SU-DHL-6 (cell line): ENCODE data around the gene RPTOR.

Source experiments
- H2AFZ ChIP-seq: fragments of 200-600 bp; sonication (generic); 2 replicates; pipeline ENCODE4 v1.6.1; 2014; ENCODE audit warnings: low read depth, mild to moderate bottlenecking, moderate library complexity, mixed read lengths, antibody characterized with exemption, low read length; ENCODE audit not compliant: severe bottlenecking
- H3F3A ChIP-seq: fragments of 200-600 bp; shearing (Covaris generic); 2 replicates; pipeline ENCODE4 v1.6.0; 2016; ENCODE audit warnings: antibody characterized with exemption, mild to moderate bottlenecking; ENCODE audit not compliant: insufficient read depth
- H3K27ac ChIP-seq: fragments of 200-600 bp; sonication (generic); 2 replicates; pipeline ENCODE4 v1.5.1; 2016; ENCODE audit warnings: low read depth, mild to moderate bottlenecking, low read length, moderate library complexity, mixed read lengths
- H3K27me3 ChIP-seq: fragments of 200-600 bp; sonication (generic), shearing (Covaris generic); 2 replicates; pipeline ENCODE4 v1.6.0; 2014; ENCODE audit warnings: mild to moderate bottlenecking, low read length
- H3K36me3 ChIP-seq: fragments of 200-600 bp; sonication (generic); 2 replicates; pipeline ENCODE4 v1.6.1; 2014; ENCODE audit warnings: mild to moderate bottlenecking, low read length, mixed read lengths
- H3K4me2 ChIP-seq: fragments of 300-600, 200-600 bp; shearing (Covaris generic), sonication (generic); 2 replicates; pipeline ENCODE4 v1.6.0; 2014; ENCODE audit warnings: low read length, low read depth, mild to moderate bottlenecking; ENCODE audit not compliant: poor library complexity, severe bottlenecking
- H3K4me3 ChIP-seq: fragments of 200-600 bp; sonication (generic); 2 replicates; pipeline ENCODE4 v1.5.1; 2014; ENCODE audit warnings: antibody characterized with exemption, low read length, mild to moderate bottlenecking, mixed read lengths; ENCODE audit not compliant: insufficient read depth, poor library complexity, severe bottlenecking
- H3K79me2 ChIP-seq: fragments of 200-600 bp; sonication (generic); 2 replicates; pipeline ENCODE4 v1.6.1; 2014; ENCODE audit warnings: mild to moderate bottlenecking, low read length, moderate library complexity; ENCODE audit not compliant: insufficient read depth
- H3K9ac ChIP-seq: fragments of 200-600 bp; sonication (generic); 2 replicates; pipeline ENCODE4 v1.7.0; 2014; ENCODE audit warnings: mild to moderate bottlenecking, low read length
- H3K9me2 ChIP-seq: fragments of 200-600 bp; sonication (generic); replicated peaks from 2 replicates; pipeline ENCODE4 v1.6.1; 2014; ENCODE audit warnings: low read length; ENCODE audit not compliant: insufficient read depth
- H3K9me3 ChIP-seq: fragments of 200-600 bp; sonication (generic); 2 replicates; pipeline ENCODE4 v1.6.1; 2014; ENCODE audit warnings: low read length, mixed read lengths; ENCODE audit not compliant: insufficient read depth
- H4K20me1 ChIP-seq: fragments of 200-600 bp; sonication (generic); 2 replicates; pipeline ENCODE4 v1.6.1; 2014; ENCODE audit warnings: low read depth, mild to moderate bottlenecking, antibody characterized with exemption, low read length, moderate library complexity, mixed read lengths
- EZH2phosphoT487 ChIP-seq: fragments of 200-600 bp; sonication (generic), shearing (Covaris generic); conservative IDR thresholded peaks from 2 replicates; pipeline ENCODE4 v1.6.1; 2018; ENCODE audit warnings: mild to moderate bottlenecking, antibody characterized with exemption, low read length, moderate library complexity, mixed read lengths
- TF ChIP-seq, protein P1 (sequence below): fragments of 200-600 bp; sonication (generic); IDR thresholded peaks from one replicate; pipeline ENCODE4 v1.5.1; 2017; ENCODE audit warnings: antibody characterized with exemption, mild to moderate bottlenecking, low read length, moderate library complexity; ENCODE audit not compliant: insufficient read depth, poor library complexity, severe bottlenecking

RPTOR gene

DNA sequence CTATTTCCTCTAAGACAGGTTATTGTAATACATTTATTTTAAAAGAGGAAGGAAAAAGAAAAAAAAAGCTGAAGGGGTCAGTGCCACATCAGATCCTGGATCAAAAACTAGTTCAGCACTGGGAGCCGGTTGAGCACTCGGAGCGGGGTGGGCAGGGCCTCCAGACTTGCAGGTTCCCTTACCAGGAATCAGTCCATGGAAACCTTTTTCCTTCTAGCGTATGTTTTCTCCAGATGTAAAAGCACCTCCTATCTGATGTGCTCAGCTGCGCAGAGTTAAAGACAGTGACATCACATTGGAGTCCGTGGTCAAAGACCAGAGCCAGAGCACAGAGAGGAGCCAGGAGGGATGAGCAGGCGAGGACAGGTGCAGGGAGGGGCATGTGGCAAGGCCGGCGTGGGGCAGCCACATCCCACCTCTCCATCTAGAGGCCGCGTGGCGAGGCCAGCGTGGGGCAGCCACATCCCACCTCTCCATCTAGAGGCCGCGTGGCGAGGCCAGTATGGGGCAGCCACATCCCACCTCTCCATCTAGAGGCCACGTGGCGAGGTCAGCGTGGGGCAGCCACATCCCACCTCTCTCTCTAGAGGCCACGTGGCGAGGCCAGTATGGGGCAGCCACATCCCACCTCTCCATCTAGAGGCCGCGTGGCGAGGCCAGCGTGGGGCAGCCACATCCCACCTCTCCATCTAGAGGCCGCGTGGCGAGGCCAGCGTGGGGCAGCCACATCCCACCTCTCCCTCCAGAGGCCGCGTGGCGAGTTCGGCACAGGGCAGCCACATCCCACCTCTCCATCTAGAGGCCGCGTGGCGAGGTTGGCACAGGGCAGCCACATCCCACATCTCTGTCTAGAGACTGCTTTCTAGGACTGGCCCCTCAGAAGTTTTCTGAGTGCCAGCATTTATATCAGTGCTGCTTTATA lies 280.2 kb downstream of the RPTOR start:
- TF ChIP-seq, protein P1, sequence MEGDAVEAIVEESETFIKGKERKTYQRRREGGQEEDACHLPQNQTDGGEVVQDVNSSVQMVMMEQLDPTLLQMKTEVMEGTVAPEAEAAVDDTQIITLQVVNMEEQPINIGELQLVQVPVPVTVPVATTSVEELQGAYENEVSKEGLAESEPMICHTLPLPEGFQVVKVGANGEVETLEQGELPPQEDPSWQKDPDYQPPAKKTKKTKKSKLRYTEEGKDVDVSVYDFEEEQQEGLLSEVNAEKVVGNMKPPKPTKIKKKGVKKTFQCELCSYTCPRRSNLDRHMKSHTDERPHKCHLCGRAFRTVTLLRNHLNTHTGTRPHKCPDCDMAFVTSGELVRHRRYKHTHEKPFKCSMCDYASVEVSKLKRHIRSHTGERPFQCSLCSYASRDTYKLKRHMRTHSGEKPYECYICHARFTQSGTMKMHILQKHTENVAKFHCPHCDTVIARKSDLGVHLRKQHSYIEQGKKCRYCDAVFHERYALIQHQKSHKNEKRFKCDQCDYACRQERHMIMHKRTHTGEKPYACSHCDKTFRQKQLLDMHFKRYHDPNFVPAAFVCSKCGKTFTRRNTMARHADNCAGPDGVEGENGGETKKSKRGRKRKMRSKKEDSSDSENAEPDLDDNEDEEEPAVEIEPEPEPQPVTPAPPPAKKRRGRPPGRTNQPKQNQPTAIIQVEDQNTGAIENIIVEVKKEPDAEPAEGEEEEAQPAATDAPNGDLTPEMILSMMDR: no peak
- no peak for TF ChIP-seq EZH2phosphoT487
- no peak overlapping the region for H3K27ac ChIP-seq
- no peak overlapping the region for H3K4me3 ChIP-seq
- H2AFZ ChIP-seq: no peak overlapping the region
- peaks cover 2% of the 10 kb centered on the region for H3K36me3 ChIP-seq
- no peaks in the 10 kb centered on the region for H3K79me2 ChIP-seq
- no peak overlapping the region for H3K9ac ChIP-seq
- H4K20me1 ChIP-seq: no peaks in the 10 kb centered on the region
- no peaks in the 10 kb centered on the region for H3K27me3 ChIP-seq
- H3K4me2 ChIP-seq: no peak overlapping the region
- H3F3A ChIP-seq: no peaks in the 10 kb centered on the region
- no peaks in the 10 kb centered on the region for H3K9me2 ChIP-seq
- H3K9me3 ChIP-seq: no peaks in the 10 kb centered on the region

DNA sequence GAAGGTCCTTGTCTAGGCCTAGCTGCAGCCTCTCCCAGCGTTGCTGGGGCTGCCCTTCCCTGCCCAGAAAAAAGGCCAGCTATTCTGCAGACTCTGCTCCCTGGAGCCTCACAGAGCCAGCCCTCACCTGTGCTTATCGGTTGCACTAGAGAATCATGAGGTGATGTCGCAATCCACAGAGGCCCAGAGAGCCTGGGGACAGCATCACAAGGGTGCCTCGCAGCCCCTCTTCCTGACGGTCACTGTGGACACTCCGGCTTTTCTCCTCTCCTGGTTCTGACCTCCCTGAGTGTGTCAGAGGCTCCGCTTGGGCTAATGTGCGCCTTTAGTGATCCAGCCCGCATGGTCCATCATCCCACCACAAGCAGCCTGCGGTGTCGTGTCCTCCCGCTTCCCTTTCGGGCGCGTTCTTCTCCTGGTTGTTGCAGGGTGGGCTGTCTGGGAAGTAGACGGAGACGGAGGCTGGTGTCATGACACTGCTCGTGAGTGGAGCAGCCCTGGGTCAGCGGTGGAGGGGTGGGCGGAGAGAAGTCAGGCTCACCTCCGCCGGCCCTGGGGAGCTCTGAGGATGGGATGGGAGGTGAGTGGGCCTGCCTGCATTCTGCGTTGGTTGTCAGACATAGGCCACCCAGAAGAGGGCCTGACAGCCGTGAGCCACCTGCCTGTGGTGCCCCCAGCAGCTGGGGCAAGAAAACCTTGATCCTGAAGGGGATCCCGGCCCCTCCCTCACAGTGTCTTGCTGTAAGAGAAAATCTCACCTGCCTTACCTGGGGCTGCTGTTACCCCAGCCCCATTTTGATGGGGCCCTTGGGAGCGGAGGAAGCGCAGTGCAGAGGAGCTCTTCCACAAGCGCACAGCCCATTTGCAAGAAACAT lies 281.1 kb downstream of the RPTOR start:
- H3K9me3 ChIP-seq: no peaks in the 10 kb centered on the region
- H4K20me1 ChIP-seq: no peaks in the 10 kb centered on the region
- H3K36me3 ChIP-seq: peaks cover 2% of the 10 kb centered on the region
- H3K4me2 ChIP-seq: no peak overlapping the region
- H3F3A ChIP-seq: no peaks in the 10 kb centered on the region
- H3K4me3 ChIP-seq: no peak overlapping the region
- no peaks in the 10 kb centered on the region for H3K79me2 ChIP-seq
- TF ChIP-seq, protein P1: no peak
- TF ChIP-seq EZH2phosphoT487: no peak
- no peaks in the 10 kb centered on the region for H3K27me3 ChIP-seq
- no peak overlapping the region for H3K27ac ChIP-seq
- no peak overlapping the region for H2AFZ ChIP-seq
- H3K9me2 ChIP-seq: no peaks in the 10 kb centered on the region
- no peak overlapping the region for H3K9ac ChIP-seq

DNA sequence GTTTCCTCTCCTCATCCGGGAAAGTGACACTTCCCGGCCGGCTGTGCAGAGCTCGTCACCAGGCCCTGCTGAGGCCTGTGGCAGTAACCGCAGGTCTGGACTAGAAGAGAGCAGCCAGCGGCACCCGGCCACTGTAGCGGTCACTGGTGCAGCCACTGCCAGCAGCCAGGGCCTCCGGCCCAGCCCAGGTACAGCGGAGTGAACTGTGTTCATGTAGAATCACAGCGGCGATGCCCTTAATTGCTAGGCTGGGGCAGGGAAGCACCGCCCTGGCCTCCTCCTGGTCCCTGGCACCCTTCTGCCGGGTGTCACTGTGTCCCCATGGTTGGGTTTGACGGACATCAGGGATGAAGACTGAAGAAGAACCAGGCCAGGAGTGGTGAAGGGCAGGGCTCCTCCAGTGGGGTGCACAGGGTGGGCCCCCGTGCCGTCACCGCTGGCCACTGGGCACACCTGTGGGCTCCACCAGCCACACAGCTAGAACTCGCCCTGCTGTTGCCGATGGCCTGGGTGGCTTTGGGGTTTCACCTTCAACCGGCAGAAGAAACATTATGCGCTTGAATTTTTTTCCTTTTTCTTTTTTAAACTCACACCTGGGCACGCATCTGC lies 281.8 kb downstream of the RPTOR start:
- TF ChIP-seq, protein P1: no peak
- no peak for TF ChIP-seq EZH2phosphoT487
- Histone ChIP-seq H3K4me2 (no peak overlapping the region), H2AFZ (no peak overlapping the region), H3K27me3 (no peaks in the 10 kb centered on the region), H3K36me3 (peaks cover 2% of the 10 kb centered on the region), H3F3A (no peaks in the 10 kb centered on the region), H3K79me2 (no peaks in the 10 kb centered on the region), H3K9me2 (no peaks in the 10 kb centered on the region), H3K4me3 (no peak overlapping the region), H4K20me1 (no peaks in the 10 kb centered on the region), H3K27ac (no peak overlapping the region), H3K9ac (no peak overlapping the region), H3K9me3 (no peaks in the 10 kb centered on the region)
